GM12801 (cell line): ENCODE measurements around the gene HOXB7.

Experiments used
- TF ChIP-seq, protein P1 (sequence below): IDR thresholded peaks from one replicate; pipeline ENCODE4 v1.5.1; 2011; ENCODE audit warnings: control low read depth; ENCODE audit not compliant: insufficient read length; ENCODE audit errors: extremely low read depth

The HOXB7 gene

GRCh38 chr17:48645639-48646182, 34.9 kb upstream of the HOXB7 start:
- TF ChIP-seq, protein P1, sequence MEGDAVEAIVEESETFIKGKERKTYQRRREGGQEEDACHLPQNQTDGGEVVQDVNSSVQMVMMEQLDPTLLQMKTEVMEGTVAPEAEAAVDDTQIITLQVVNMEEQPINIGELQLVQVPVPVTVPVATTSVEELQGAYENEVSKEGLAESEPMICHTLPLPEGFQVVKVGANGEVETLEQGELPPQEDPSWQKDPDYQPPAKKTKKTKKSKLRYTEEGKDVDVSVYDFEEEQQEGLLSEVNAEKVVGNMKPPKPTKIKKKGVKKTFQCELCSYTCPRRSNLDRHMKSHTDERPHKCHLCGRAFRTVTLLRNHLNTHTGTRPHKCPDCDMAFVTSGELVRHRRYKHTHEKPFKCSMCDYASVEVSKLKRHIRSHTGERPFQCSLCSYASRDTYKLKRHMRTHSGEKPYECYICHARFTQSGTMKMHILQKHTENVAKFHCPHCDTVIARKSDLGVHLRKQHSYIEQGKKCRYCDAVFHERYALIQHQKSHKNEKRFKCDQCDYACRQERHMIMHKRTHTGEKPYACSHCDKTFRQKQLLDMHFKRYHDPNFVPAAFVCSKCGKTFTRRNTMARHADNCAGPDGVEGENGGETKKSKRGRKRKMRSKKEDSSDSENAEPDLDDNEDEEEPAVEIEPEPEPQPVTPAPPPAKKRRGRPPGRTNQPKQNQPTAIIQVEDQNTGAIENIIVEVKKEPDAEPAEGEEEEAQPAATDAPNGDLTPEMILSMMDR: no peak

- TF ChIP-seq, protein P1: no peak
These were observed 34.2 kb upstream of the HOXB7 start for GRCh38 chr17:48644910-48645557.

- TF ChIP-seq, protein P1: no peak
These were observed 33.3 kb upstream of the HOXB7 start for GRCh38 chr17:48644159-48644558.

DNA sequence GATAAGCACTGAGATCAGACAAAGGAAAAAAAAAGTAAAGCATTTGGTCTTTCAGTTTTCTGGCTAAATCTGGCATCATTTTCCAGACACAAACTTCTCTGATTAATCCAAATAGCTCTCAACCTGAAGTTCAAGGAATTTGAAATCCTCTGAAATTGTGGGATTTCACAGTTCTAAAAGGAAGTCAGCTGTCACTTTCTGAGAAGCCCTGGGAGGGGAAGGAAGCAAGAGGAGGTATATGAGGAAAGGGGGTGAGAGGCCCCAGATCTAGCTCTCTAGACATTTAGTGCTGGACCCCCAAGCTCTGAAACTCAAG, 32.8 kb upstream of the HOXB7 start:
- TF ChIP-seq, protein P1: no peak

- TF ChIP-seq, protein P1: no peak
These were observed 32.3 kb upstream of the HOXB7 start for GRCh38 chr17:48642843-48643696.

DNA sequence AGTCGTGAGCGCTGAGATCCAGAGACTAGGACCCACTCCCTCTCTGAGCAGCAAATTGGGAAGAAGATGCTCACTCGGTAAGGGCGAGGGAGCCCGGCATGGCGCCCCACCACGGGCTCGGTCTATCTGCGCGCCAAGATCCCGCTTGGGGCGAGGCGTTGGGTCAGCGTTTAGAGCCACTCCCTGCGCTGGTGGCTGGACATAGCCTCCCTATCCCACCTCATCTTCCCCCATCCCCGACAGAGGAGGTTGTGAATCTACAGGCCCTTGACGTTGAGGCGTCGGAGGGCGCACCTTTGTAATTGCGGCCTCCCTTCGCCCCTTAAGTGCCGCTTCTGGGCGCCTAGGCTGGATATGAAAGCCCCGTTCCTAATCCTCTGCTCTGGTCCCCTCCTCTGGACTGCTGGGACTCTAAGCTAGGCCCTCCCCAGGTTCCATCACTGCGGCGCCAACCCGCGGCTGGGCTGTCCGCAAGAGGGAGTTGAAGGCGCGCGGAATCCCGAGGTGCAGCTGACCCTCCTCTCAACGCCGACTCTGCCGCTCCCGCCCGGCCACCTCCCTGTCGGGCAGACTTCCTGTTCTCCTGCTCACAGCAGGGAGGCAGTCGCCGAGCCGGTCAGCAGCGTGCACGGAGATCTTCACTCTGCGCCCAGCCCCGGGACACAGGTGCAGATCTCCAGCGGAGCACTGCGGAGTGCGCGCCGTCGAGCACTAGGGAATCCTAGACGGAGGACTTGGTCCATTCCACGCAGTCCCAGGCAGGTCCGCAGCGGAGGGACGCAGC, 31.4 kb upstream of the HOXB7 start:
- TF ChIP-seq, protein P1: no peak

DNA sequence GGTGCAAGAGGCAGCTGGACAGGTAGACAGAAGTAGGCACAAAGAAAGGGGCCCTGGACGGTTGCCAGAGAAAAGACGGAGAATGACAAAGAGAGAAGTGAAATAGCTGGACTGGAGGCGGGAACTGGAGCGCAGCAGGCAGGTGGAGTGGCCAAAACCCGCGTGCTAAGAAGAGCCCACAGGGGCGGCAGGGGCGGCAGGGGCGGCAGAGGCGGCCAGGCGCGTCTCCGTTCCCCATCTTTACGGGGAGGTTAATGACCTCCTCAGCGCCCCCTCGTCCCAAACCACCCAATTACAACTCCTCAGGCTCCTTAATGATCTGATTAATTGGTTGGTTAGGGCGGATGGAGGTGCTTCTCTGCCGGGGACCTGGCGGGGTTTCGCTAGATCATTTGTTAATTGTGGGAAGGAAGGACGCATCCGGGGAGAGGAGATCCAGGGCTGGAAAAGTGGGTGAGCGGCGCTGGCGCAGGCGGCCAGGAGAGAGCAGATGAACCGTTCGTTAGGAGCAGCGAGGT, 30.8 kb upstream of the HOXB7 start:
- TF ChIP-seq, protein P1: no peak
